H9 (cell line): ENCODE results near the gene PKMYT1. TPM values are rescaled to one million over a fixed set of nuclear protein-coding genes. Genes with fewer than 3 reads are reported as not detected.

Experiments
- DNase-seq: peaks from one replicate; pipeline ENCODE4 v3.0.0-alpha.2; 2017
- H2AFZ ChIP-seq: one replicate; pipeline ENCODE4 v1.6.1; 2013; ENCODE audit warnings: mild to moderate bottlenecking, low read length, control low read depth, moderate library complexity
- H2AK5ac ChIP-seq: 2 replicates; pipeline ENCODE4 v1.6.1; 2013; ENCODE audit warnings: low read length, control low read depth, mixed read lengths; ENCODE audit not compliant: insufficient read length
- H2BK120ac ChIP-seq: one replicate; pipeline ENCODE4 v1.6.1; 2013; ENCODE audit warnings: low read depth, mild to moderate bottlenecking, low read length, control low read depth, inconsistent platforms; ENCODE audit not compliant: poor library complexity, severe bottlenecking
- H2BK12ac ChIP-seq: 2 replicates; pipeline ENCODE4 v1.6.1; 2013; ENCODE audit warnings: low read length, control low read depth, mixed read lengths, low read depth; ENCODE audit not compliant: insufficient read length
- H2BK15ac ChIP-seq: 2 replicates; pipeline ENCODE4 v1.6.1; 2013; ENCODE audit warnings: low read depth, low read length, control low read depth
- H2BK20ac ChIP-seq: one replicate; pipeline ENCODE4 v1.6.1; 2013; ENCODE audit warnings: low read depth, mild to moderate bottlenecking, low read length, control low read depth, inconsistent platforms; ENCODE audit not compliant: poor library complexity, severe bottlenecking
- H2BK5ac ChIP-seq: 2 replicates; pipeline ENCODE4 v1.6.1; 2013; ENCODE audit warnings: low read length, control low read depth, mixed read lengths; ENCODE audit not compliant: insufficient read length
- H3K14ac ChIP-seq: 2 replicates; pipeline ENCODE4 v1.6.1; 2013; ENCODE audit warnings: low read length, control low read depth; ENCODE audit not compliant: insufficient read depth
- H3K18ac ChIP-seq: 2 replicates; pipeline ENCODE4 v1.6.1; 2013; ENCODE audit warnings: low read depth, mild to moderate bottlenecking, mixed read lengths, low read length, control low read depth; ENCODE audit not compliant: insufficient read length
- H3K23ac ChIP-seq: 2 replicates; pipeline ENCODE4 v1.6.1; 2013; ENCODE audit warnings: low read length, control low read depth, mixed read lengths, low read depth; ENCODE audit not compliant: insufficient read length
- H3K23me2 ChIP-seq: 2 replicates; pipeline ENCODE4 v1.6.1; 2013; ENCODE audit warnings: low read depth, mild to moderate bottlenecking, mixed read lengths, low read length, control low read depth; ENCODE audit not compliant: insufficient read length, poor library complexity, severe bottlenecking
- H3K27ac ChIP-seq: 2 replicates; pipeline ENCODE4 v1.5.1; 2013; ENCODE audit warnings: low read length, control low read depth, mixed read lengths, low read depth; ENCODE audit not compliant: insufficient read length
- H3K27me3 ChIP-seq: 2 replicates; pipeline ENCODE4 v1.6.1; 2013; ENCODE audit warnings: low read length, control low read depth, inconsistent platforms; ENCODE audit not compliant: insufficient read depth
- H3K4ac ChIP-seq: 2 replicates; pipeline ENCODE4 v1.6.1; 2013; ENCODE audit warnings: low read depth, mild to moderate bottlenecking, control low read depth, inconsistent platforms, low read length, moderate library complexity
- H3K4me1 ChIP-seq: 2 replicates; pipeline ENCODE4 v1.6.1; 2013; ENCODE audit warnings: low read length, control low read depth, inconsistent platforms; ENCODE audit not compliant: insufficient read depth
- H3K4me2 ChIP-seq: 2 replicates; pipeline ENCODE4 v1.6.1; 2013; ENCODE audit warnings: low read length, control low read depth, mixed read lengths; ENCODE audit not compliant: insufficient read length, insufficient read depth
- H3K56ac ChIP-seq: 2 replicates; pipeline ENCODE4 v1.6.1; 2013; ENCODE audit warnings: low read depth, mild to moderate bottlenecking, mixed read lengths, low read length, control low read depth; ENCODE audit not compliant: insufficient read length
- H3K79me1 ChIP-seq: 2 replicates; pipeline ENCODE4 v1.6.1; 2013; ENCODE audit warnings: low read depth, mild to moderate bottlenecking, moderate library complexity, low read length, control low read depth, inconsistent platforms; ENCODE audit not compliant: insufficient read depth, poor library complexity, severe bottlenecking
- H3K79me2 ChIP-seq: 2 replicates; pipeline ENCODE4 v1.6.1; 2013; ENCODE audit warnings: low read length, control low read depth, inconsistent platforms; ENCODE audit not compliant: insufficient read depth
- H3K9ac ChIP-seq: 2 replicates; pipeline ENCODE4 v1.6.1; 2013; ENCODE audit warnings: low read length, control low read depth, mixed read lengths; ENCODE audit not compliant: insufficient read length; ENCODE audit errors: extremely low read depth
- H3K9me3 ChIP-seq: one replicate; pipeline ENCODE4 v1.6.1; 2013; ENCODE audit warnings: low read depth, low read length, inconsistent platforms; ENCODE audit not compliant: control insufficient read depth
- H3T11ph ChIP-seq: one replicate; pipeline ENCODE4 v1.6.1; 2013; ENCODE audit warnings: mild to moderate bottlenecking, low read length, control low read depth, inconsistent platforms
- H4K20me1 ChIP-seq: one replicate; pipeline ENCODE4 v1.6.1; 2013; ENCODE audit not compliant: control insufficient read depth, insufficient read length, insufficient read depth
- H4K5ac ChIP-seq: 2 replicates; pipeline ENCODE4 v1.6.1; 2013; ENCODE audit warnings: low read depth, mild to moderate bottlenecking, mixed read lengths, low read length, control low read depth; ENCODE audit not compliant: insufficient read length
- H4K8ac ChIP-seq: replicated peaks from 2 replicates; pipeline ENCODE4 v1.6.1; 2013; ENCODE audit warnings: low read length, control low read depth, mixed read lengths, low read depth; ENCODE audit not compliant: insufficient read length
- H4K91ac ChIP-seq: 2 replicates; pipeline ENCODE4 v1.6.1; 2013; ENCODE audit warnings: low read depth, mild to moderate bottlenecking, moderate library complexity, mixed read lengths, low read length, control low read depth; ENCODE audit not compliant: insufficient read length
- H3K27ac Mint-ChIP-seq, 3 experiments: 2 replicates in 2 of 3; 3 replicates in 1 of 3; pipeline ENCODE4 v1.8.0; 2020 to 2021; ENCODE audit warnings: mixed read lengths in 3 of 3, mild to moderate bottlenecking in 1 of 3, moderate library complexity in 1 of 3
- H3K27me3 Mint-ChIP-seq: 2 replicates; pipeline ENCODE4 v1.8.0; 2021; ENCODE audit warnings: low read depth, mild to moderate bottlenecking, moderate library complexity, mixed read lengths
- H3K36me3 Mint-ChIP-seq, 3 experiments: 2 replicates in 2 of 3; 3 replicates in 1 of 3; pipeline ENCODE4 v1.8.0; 2020 to 2021; ENCODE audit warnings: low read depth in 3 of 3, mixed read lengths in 3 of 3; ENCODE audit not compliant: insufficient read depth in 1 of 3
- H3K4me1 Mint-ChIP-seq, 2 experiments: 2 replicates each; pipeline ENCODE4 v1.8.0; 2020; ENCODE audit warnings: mixed read lengths in 2 of 2
- H3K4me3 Mint-ChIP-seq, 2 experiments: 2 replicates in 1 of 2; 3 replicates in 1 of 2; pipeline ENCODE4 v1.8.0; 2020 to 2021; ENCODE audit warnings: mild to moderate bottlenecking in 2 of 2, mixed read lengths in 2 of 2, moderate library complexity in 1 of 2
- H3K9me3 Mint-ChIP-seq, 2 experiments: 2 replicates in 1 of 2; 3 replicates in 1 of 2; pipeline ENCODE4 v1.8.0; 2020; ENCODE audit warnings: mild to moderate bottlenecking in 2 of 2, mixed read lengths in 2 of 2, moderate library complexity in 1 of 2
- WGBS: extraction: QIAGEN DNeasy Blood & Tissue Kit; methylation state at CpG from one replicate; pipeline ENCODE4 v1.1.7; 2013; ENCODE audit warnings: missing lambda C conversion rate, low lambda C conversion rate, mixed read lengths; ENCODE audit not compliant: insufficient read length; ENCODE audit errors: extremely low coverage; 5-methylcytosine and 5-hydroxymethylcytosine counted together
- long read RNA-seq: library from polyadenylated mRNA; unstranded; transcript quantifications from one replicate; pipeline ENCODE4 v2.0.0, GENCODE V29; 2020
- total RNA-seq: library from RNA; stranded (reverse); gene quantifications from 2 replicates; pipeline ENCODE4 v1.2.1, GENCODE V29; 2021
- TF ChIP-seq, protein P1 (sequence below): fragments of 200-600 bp; sonication (generic); conservative IDR thresholded peaks from 3 replicates; pipeline ENCODE4 v1.8.0; 2021; ENCODE audit warnings: antibody characterized with exemption, mild to moderate bottlenecking

Gene PKMYT1
- 114 and 120 TPM in 2 replicates for total RNA-seq
- long read RNA-seq, transcript PKMYT1-201 (9 exons, 2,171 nt), result major isoform, 247 of 429 reads
- long read RNA-seq, transcript PKMYT1-216 (9 exons, 1,806 nt), result minor isoform, 13 of 429 reads
- long read RNA-seq, transcript PKMYT1-213 (9 exons, 1,892 nt), result minor isoform, 5 of 429 reads
- long read RNA-seq, transcript PKMYT1-211 (9 exons, 1,891 nt), result minor isoform, 33 of 429 reads
- long read RNA-seq, partial matches to known transcripts, result 35 of 429 reads
- long read RNA-seq, other reads (novel, unspliced or antisense), result 91 of 429 reads

DNA sequence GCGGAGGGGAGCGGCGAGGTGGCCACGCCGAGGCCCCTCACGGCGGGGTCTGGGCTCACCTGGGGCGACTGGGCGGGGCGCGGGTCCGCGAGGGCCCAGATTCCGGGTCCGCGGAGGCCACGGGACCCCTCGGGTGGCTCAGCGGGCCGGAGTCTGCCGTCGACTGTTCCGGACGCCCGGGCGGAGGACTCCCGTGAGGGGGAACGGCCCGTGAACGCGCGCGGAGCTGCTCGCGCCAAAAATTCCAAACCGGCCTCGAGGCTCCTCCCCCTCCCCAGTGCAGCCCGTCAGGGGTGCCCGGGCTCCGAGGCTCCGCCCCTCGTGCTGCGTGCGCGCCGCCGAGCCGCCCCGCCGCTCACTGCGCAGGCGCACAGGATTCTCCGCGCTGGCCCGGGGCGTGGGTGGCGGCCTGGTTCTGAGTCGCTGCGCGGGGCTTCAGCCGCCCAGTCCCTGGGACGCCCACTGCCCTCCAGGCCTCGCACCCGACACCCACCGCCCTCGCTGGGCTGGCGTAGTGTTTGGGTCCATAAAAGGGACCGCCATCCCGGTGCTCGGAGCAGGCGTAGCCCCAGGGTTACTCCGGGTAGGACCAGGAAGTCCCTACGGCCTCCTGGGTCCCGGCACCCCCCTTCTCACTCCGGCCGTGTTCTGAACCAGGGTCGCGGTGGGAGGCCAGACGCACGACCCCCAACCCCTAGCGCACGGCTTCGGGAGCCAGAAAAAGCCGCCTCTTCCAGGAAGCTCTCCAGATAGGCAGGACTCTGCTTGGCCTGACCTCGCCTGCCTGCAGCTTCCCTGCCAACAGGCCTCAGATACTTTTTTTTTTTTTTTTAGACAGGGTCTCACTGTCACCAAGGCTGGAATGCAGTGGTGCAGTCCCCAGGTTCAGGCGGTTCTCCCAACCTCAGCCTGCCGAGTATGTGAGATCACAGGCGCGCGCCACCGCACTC lies at the start of gene PKMYT1:
Gene PKMYT1 (minus strand): TSS at position 220 of the 950 bp plus-strand sequence. CDS start 789 bp downstream, outside the sequence.
- H3K27me3 ChIP-seq, result no peaks in the 10 kb centered on the region
- no peak within 1 kb of the TSS for H2AK5ac ChIP-seq
- H3K27me3 Mint-ChIP-seq, result peaks cover 6% of the 10 kb centered on the region
- peaks cover 26 to 31% of the 10 kb centered on the region in 2 experiments for H3K4me1 Mint-ChIP-seq
- H3K4me3 Mint-ChIP-seq, result peak within 1 kb of the TSS; percentile 87 to 90
- H3K9me3 ChIP-seq, result no peaks in the 10 kb centered on the region
- peak within 1 kb of the TSS; percentile 90 to 99 (median 91) for H3K27ac Mint-ChIP-seq
- H2BK15ac ChIP-seq, result no peak within 1 kb of the TSS
- H2BK12ac ChIP-seq, result no peak within 1 kb of the TSS
- no peak within 1 kb of the TSS for H3K56ac ChIP-seq
- H3K18ac ChIP-seq, result peak within 1 kb of the TSS; percentile 76
- no peaks in the 10 kb centered on the region; the same call in 1 of the 2 replicates for H3K79me2 ChIP-seq
- no peak within 1 kb of the TSS for H4K8ac ChIP-seq
- H2BK5ac ChIP-seq, result no peak within 1 kb of the TSS
- no peaks in the 10 kb centered on the region for H3K79me1 ChIP-seq
- peak; percentile 87 for DNase-seq
- H2BK120ac ChIP-seq, result no peak within 1 kb of the TSS
- no CpG with 5 or more reads among the region's 91 CpGs for WGBS
- no peak within 1 kb of the TSS for H3K4ac ChIP-seq
- no peak within 1 kb of the TSS for H2AFZ ChIP-seq
- peak within 1 kb of the TSS; percentile 28 for H3K4me2 ChIP-seq
- H3T11ph ChIP-seq, result no peak within 1 kb of the TSS
- H3K27ac ChIP-seq, result no peak within 1 kb of the TSS
- H4K91ac ChIP-seq, result no peak within 1 kb of the TSS
- H3K36me3 Mint-ChIP-seq, result peaks cover 7 to 28% (median 21%) of the 10 kb centered on the region in 3 experiments; a peak in 6 of 7 replicates
- no peaks in the 10 kb centered on the region for H3K4me1 ChIP-seq
- no peak within 1 kb of the TSS for H2BK20ac ChIP-seq
- peaks cover 9% of the 10 kb centered on the region for H3K23me2 ChIP-seq
- peak within 1 kb of the TSS; percentile 56 for H3K9ac ChIP-seq
- no peaks in the 10 kb centered on the region for H3K9me3 Mint-ChIP-seq
- peak within 1 kb of the TSS; percentile 47 for H3K14ac ChIP-seq
- no peak within 1 kb of the TSS for H4K5ac ChIP-seq
- no peaks in the 10 kb centered on the region for H4K20me1 ChIP-seq
- H3K23ac ChIP-seq, result no peak within 1 kb of the TSS
- TF ChIP-seq, protein P1, sequence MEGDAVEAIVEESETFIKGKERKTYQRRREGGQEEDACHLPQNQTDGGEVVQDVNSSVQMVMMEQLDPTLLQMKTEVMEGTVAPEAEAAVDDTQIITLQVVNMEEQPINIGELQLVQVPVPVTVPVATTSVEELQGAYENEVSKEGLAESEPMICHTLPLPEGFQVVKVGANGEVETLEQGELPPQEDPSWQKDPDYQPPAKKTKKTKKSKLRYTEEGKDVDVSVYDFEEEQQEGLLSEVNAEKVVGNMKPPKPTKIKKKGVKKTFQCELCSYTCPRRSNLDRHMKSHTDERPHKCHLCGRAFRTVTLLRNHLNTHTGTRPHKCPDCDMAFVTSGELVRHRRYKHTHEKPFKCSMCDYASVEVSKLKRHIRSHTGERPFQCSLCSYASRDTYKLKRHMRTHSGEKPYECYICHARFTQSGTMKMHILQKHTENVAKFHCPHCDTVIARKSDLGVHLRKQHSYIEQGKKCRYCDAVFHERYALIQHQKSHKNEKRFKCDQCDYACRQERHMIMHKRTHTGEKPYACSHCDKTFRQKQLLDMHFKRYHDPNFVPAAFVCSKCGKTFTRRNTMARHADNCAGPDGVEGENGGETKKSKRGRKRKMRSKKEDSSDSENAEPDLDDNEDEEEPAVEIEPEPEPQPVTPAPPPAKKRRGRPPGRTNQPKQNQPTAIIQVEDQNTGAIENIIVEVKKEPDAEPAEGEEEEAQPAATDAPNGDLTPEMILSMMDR, result no peak
